Endothelial cell of umbilical vein (primary cell): ENCODE results near the gene BCL7A. TPM values are rescaled to one million over a fixed set of nuclear protein-coding genes. Genes with fewer than 3 reads are reported as not detected.
"Not testable (repeated sequence)": the region's sequence is repeated elsewhere in the genome, so short reads cannot be mapped to it uniquely, and the experiment has no call there.

ENCODE experiments used
- BruUV-seq: library from RNA; stranded (reverse); fragments of 400-500 nt; replicated peaks from 2 replicates; lab custom pipeline; 2021; lab: Mats Ljungman, UMichigan
- CTCF ChIA-PET: fragments of 300-600, 350-600 bp; sonication (Branson Sonifier 250); formaldehyde crosslinking; loops from one replicate; lab custom pipeline; 2021; ENCODE audit warnings: antibody characterized with exemption, inconsistent platforms; lab: Charles Lee
- POLR2A ChIA-PET: fragments of 300-600, 350-600 bp; sonication (Branson Sonifier 250); formaldehyde crosslinking; loops from one replicate; lab custom pipeline; 2021; ENCODE audit warnings: antibody characterized with exemption, inconsistent platforms; lab: Charles Lee
- DNase-seq: peaks from one replicate; pipeline ENCODE4 v3.0.0-alpha.2; 2011; ENCODE audit warnings: low read depth, low spot score
- FAIRE-seq: peaks from 2 replicates; lab custom pipeline; 2011; peaks lifted over from hg19 to GRCh38; lab: Jason Lieb, UNC
- H2AFZ ChIP-seq: 2 replicates; pipeline ENCODE4 v1.6.0; 2012; ENCODE audit warnings: low read depth, low read length, control low read depth, inconsistent platforms
- H3K27ac ChIP-seq: 2 replicates; pipeline ENCODE4 v1.5.1; 2011; ENCODE audit warnings: low read depth, mild to moderate bottlenecking, control low read depth, low read length, moderate library complexity; ENCODE audit not compliant: insufficient read depth
- H3K27me3 ChIP-seq, 2 experiments: 2 replicates each; pipeline versions ENCODE4 v1.6.0 to v1.6.1; 2011; ENCODE audit warnings: low read length in 2 of 2, mixed read lengths in 1 of 2; ENCODE audit not compliant: control insufficient read depth in 2 of 2, insufficient read depth in 2 of 2
- H3K36me3 ChIP-seq, 2 experiments: 2 replicates in 1 of 2; 3 replicates in 1 of 2; pipeline ENCODE4 v1.5.1; 2011; ENCODE audit warnings: low read length in 2 of 2, mild to moderate bottlenecking in 1 of 2, moderate library complexity in 1 of 2; ENCODE audit not compliant: control insufficient read depth in 2 of 2, insufficient read depth in 2 of 2; ENCODE audit errors: extremely low read depth in 1 of 2
- H3K4me1 ChIP-seq: 3 replicates; pipeline ENCODE4 v1.5.1; 2011; ENCODE audit warnings: mild to moderate bottlenecking, low read length; ENCODE audit not compliant: control insufficient read depth, insufficient read depth; ENCODE audit errors: extremely low read depth
- H3K4me2 ChIP-seq: 2 replicates; pipeline ENCODE4 v1.6.1; 2011; ENCODE audit warnings: low read length, control low read depth, mixed read lengths; ENCODE audit not compliant: insufficient read depth
- H3K4me3 ChIP-seq, 3 experiments: fragments of 200-600 bp in 1 of 3; sonication (generic), shearing (Covaris generic) in 1 of 3; replicated peaks in 1 of 3; 2 replicates each; pipeline ENCODE4 v1.5.1; 2011 to 2016; ENCODE audit warnings: control low read depth in 3 of 3, low read length in 3 of 3, mild to moderate bottlenecking in 2 of 3, inconsistent platforms in 1 of 3, low read depth in 1 of 3, moderate library complexity in 1 of 3; ENCODE audit not compliant: insufficient read depth in 1 of 3
- H3K79me2 ChIP-seq: 2 replicates; pipeline ENCODE4 v1.6.0; 2012; ENCODE audit warnings: low read length, inconsistent platforms; ENCODE audit not compliant: control insufficient read depth, insufficient read depth
- H3K9ac ChIP-seq: replicated peaks from 2 replicates; pipeline ENCODE3; 2011; ENCODE audit warnings: low read length, control low read depth; ENCODE audit not compliant: insufficient read depth; ENCODE audit errors: extremely low read depth
- H3K9me1 ChIP-seq: replicated peaks from 3 replicates; pipeline ENCODE4 v1.6.0; 2011; ENCODE audit warnings: mild to moderate bottlenecking, low read length; ENCODE audit not compliant: control insufficient read depth, insufficient read depth; ENCODE audit errors: extremely low read depth
- H3K9me3 ChIP-seq: replicated peaks from 2 replicates; pipeline ENCODE4 v1.5.1; 2012; ENCODE audit warnings: low read length, inconsistent platforms; ENCODE audit not compliant: control insufficient read depth, insufficient read depth
- H4K20me1 ChIP-seq: replicated peaks from 2 replicates; pipeline ENCODE3; 2011; ENCODE audit warnings: mild to moderate bottlenecking, low read length; ENCODE audit not compliant: control insufficient read depth, insufficient read depth; ENCODE audit errors: extremely low read depth
- CTCF ChIP-seq, 2 donors: IDR thresholded peaks; 1 replicate in 1 of 2; 2 replicates in 1 of 2; pipeline ENCODE4 v1.5.1; 2011; ENCODE audit warnings: low read length in 2 of 2, mild to moderate bottlenecking in 2 of 2, moderate library complexity in 2 of 2, control low read depth in 1 of 2, inconsistent platforms in 1 of 2, low read depth in 1 of 2; ENCODE audit not compliant: insufficient read depth in 1 of 2; ENCODE audit errors: extremely low read depth in 1 of 2
- EZH2 ChIP-seq: IDR thresholded peaks from 2 replicates; pipeline ENCODE4 v1.6.1; 2012; ENCODE audit warnings: borderline replicate concordance, low read depth, mild to moderate bottlenecking, moderate library complexity, low read length, inconsistent platforms; ENCODE audit not compliant: severe bottlenecking
- FOS ChIP-seq: IDR thresholded peaks from 2 replicates; pipeline ENCODE4 v1.6.1; 2011; ENCODE audit warnings: mild to moderate bottlenecking, low read length, moderate library complexity, borderline replicate concordance; ENCODE audit not compliant: insufficient read depth
- GATA2 ChIP-seq: IDR thresholded peaks from 2 replicates; pipeline ENCODE4 v1.7.0; 2011; ENCODE audit warnings: low read depth, mild to moderate bottlenecking, moderate library complexity, mixed read lengths, low read length; ENCODE audit not compliant: insufficient read length, insufficient read depth
- JUN ChIP-seq: IDR thresholded peaks from 2 replicates; pipeline ENCODE4 v1.6.1; 2011; ENCODE audit warnings: borderline replicate concordance, low read depth; ENCODE audit not compliant: insufficient read length, insufficient read depth
- MYC ChIP-seq: IDR thresholded peaks from one replicate; pipeline ENCODE4 v1.6.1; 2011; ENCODE audit warnings: mild to moderate bottlenecking, low read depth, low read length
- POLR2A ChIP-seq: IDR thresholded peaks from 2 replicates; pipeline ENCODE4 v1.6.1; 2012; ENCODE audit warnings: low read depth, mild to moderate bottlenecking, control low read depth, low read length
- POLR2AphosphoS5 ChIP-seq: IDR thresholded peaks from 2 replicates; pipeline ENCODE4 v1.6.1; 2012; ENCODE audit warnings: low read depth, mild to moderate bottlenecking, control low read depth, low read length, moderate library complexity; ENCODE audit not compliant: insufficient read depth
- dilution Hi-C: fragments of 300-500 bp; cut with MboI; formaldehyde crosslinking; loops from one replicate; pipeline ENCODE4 v1.15.0; 2019; ENCODE audit warnings: low sequenced_read_pairs; ENCODE audit not compliant: extremely low pct_ligation_motif_present
- intact Hi-C: fragments of 100-400 bp; cut with micrococcal nuclease; formaldehyde crosslinking; loops from one replicate; pipeline ENCODE4 v1.10.0; 2022
- polyA plus RNA-seq, 4 experiments: library from polyadenylated mRNA; depleted of rRNA in 3 of 4; stranded (reverse) in 3 of 4; unstranded in 1 of 4; fragments of >200 nt; gene quantifications; 2 replicates each; pipeline versions ENCODE4 v1.2.1 to v1.2.3, GENCODE V29; 2011 to 2012; ENCODE audit warnings: missing spikeins in 1 of 4
- total RNA-seq: library from RNA; stranded (reverse); gene quantifications from 2 replicates; pipeline ENCODE4 v1.2.3, GENCODE V29; 2021
- TF ChIP-seq, protein P1 (sequence below): IDR thresholded peaks from 2 replicates; pipeline ENCODE4 v1.6.1; 2011; ENCODE audit not compliant: insufficient read depth, insufficient read length

Gene BCL7A
- total and polyA plus RNA-seq, 2 donors (not counting 3 experiments of a cell fraction or from before 2014, with no cell fraction given) = 9.7 to 11.1 TPM

DNA sequence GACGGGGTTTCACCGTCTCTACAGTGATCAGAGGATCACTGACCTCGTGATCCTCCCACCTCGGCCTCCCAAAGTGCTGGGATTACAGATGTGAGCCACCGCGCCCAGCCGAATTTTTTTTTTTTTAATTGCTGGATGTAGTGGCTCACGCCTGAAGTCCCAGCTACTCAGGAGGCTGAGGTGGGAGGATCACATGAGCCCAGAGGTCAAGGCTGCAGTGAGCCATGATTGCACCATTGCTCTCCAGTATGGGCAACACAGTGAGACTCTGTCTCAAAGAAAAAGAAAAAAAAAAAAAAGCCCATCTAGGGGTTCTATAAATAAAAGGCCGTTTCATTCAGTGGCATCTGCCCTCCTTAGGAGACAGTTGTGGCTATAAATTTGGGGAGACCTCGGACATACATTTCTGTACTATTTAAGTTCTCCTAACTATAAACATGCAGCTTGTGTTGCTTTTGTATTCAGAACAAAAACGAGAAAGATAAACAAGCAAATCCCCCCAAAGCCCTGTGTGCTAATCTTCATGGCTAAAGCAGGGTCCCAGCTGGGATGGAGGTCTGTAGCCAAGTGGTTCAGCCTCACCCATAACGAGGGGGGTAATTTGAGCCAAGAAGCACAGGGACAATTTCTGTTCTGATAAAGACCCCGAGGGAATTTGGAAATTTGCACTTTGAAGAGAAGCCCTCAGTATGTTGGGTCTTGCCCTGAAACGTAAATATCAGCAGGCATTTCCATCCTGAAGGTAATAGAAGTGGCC is 35.0 kb upstream of the BCL7A start:
- no peak overlapping the region for H3K27ac ChIP-seq
- H3K27me3 ChIP-seq = no peaks in the 10 kb centered on the region
- no TSS peak for BruUV-seq
- no peaks in the 10 kb centered on the region for H3K9me1 ChIP-seq
- no peak overlapping the region for H3K4me2 ChIP-seq
- no peaks in the 10 kb centered on the region for H3K79me2 ChIP-seq
- dilution Hi-C loops = no loop called here
- H2AFZ ChIP-seq = no peak overlapping the region
- H3K9ac ChIP-seq = no peak overlapping the region
- peaks cover 4% of the 10 kb centered on the region for H3K4me1 ChIP-seq
- ChIA-PET POLR2A (no interaction called here), CTCF (interaction anchor here (0.7 kb wide), 1 partner anchor 13 kb away, joined by 6 read pairs; no protein-coding TSS in a partner anchor)
- DNase-seq (no peak), FAIRE-seq (no peak)
- no peaks in the 10 kb centered on the region for H3K36me3 ChIP-seq
- intact Hi-C loops = no loop called here
- no peak for TF ChIP-seq FOS
- TF ChIP-seq POLR2A = no peak
- TF ChIP-seq MYC = no peak
- no peak for TF ChIP-seq CTCF (IDR thresholded peaks at IDR 0.05; ENCODE audit: extremely low read depth in 1 of 2, insufficient read depth in 1 of 2, low read depth in 1 of 2, low read length in 2 of 2)
- TF ChIP-seq POLR2AphosphoS5 = no peak
- TF ChIP-seq GATA2 = no peak
- no peak for TF ChIP-seq EZH2
- TF ChIP-seq, protein P1, sequence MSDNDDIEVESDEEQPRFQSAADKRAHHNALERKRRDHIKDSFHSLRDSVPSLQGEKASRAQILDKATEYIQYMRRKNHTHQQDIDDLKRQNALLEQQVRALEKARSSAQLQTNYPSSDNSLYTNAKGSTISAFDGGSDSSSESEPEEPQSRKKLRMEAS = no peak
- TF ChIP-seq JUN = no peak
- H3K4me3 ChIP-seq = no peak overlapping the region
- H3K9me3 ChIP-seq = no peaks in the 10 kb centered on the region
- H4K20me1 ChIP-seq = no peaks in the 10 kb centered on the region

- POLR2A ChIA-PET, H3K27ac ChIP-seq, H3K79me2 ChIP-seq, H3K4me3 ChIP-seq, H3K9me1 ChIP-seq, H4K20me1 ChIP-seq, dilution Hi-C loops, H2AFZ ChIP-seq, H3K36me3 ChIP-seq, BruUV-seq, DNase-seq, intact Hi-C loops, H3K27me3 ChIP-seq, FAIRE-seq, H3K9me3 ChIP-seq, H3K4me2 ChIP-seq, H3K9ac ChIP-seq: not testable (repeated sequence)
- CTCF ChIA-PET = interaction anchor here (1.2 kb wide), 1 partner anchor 9 kb away, joined by 4 read pairs; no protein-coding TSS in a partner anchor
- peaks cover 10% of the 10 kb centered on the region for H3K4me1 ChIP-seq
Observed at GRCh38 chr12:121988519-121988918, 33.2 kb upstream of the BCL7A start.
